GM12892 (cell line): Measurements from ENCODE around the gene ASCC2.

Experiments
- POLR2A ChIP-seq: IDR thresholded peaks from 2 replicates; pipeline ENCODE4 v1.6.1; 2011; ENCODE audit warnings: low read depth, low read length, control low read depth
- POLR2AphosphoS5 ChIP-seq: IDR thresholded peaks from 2 replicates; pipeline ENCODE4 v1.6.1; 2011; ENCODE audit warnings: low read depth, low read length, control low read depth
- TAF1 ChIP-seq: IDR thresholded peaks from 2 replicates; pipeline ENCODE4 v1.6.1; 2011; ENCODE audit warnings: low read depth, mild to moderate bottlenecking, control low read depth, low read length, borderline replicate concordance

GRCh38 chr22:29885610-29886009 is 47.5 kb upstream of the ASCC2 start:
- TF ChIP-seq POLR2A (no peak), POLR2AphosphoS5 (no peak), TAF1 (no peak)
